Measurements from ENCODE around the gene DENND2C. TPM values are rescaled to one million over a fixed set of nuclear protein-coding genes. Genes with fewer than 3 reads are reported as not detected.

DENND2C gene
- total and polyA plus RNA-seq, 4 donors, result 1.3 to 5.6 (median 3.4) TPM

DNA sequence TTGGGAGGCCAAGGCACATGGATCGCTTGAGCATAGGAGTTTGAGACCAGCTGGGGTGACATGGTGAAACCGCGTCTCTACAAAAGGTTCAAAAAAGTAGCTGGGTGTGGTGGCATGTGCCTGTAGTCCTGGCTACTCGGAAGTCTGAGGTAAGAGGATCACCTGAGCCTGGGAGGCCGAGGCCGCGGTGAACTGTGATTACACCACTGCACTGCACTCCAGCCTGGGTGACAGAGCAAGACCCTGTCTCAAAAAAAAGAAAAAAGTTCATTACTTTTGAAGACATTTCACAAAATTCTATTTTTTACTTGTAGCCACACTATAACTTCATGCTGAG, 2.1 kb upstream of the DENND2C start:
- Histone ChIP-seq H3K36me3 (ENCODE audit: control insufficient read depth in 4 of 4, insufficient read depth in 3 of 4, low read depth in 1 of 4, low read length in 3 of 4) (no peaks in the 10 kb centered on the region), H3K4me1 (ENCODE audit: control insufficient read depth in 4 of 4, insufficient read depth in 4 of 4, low read length in 3 of 4) (peaks cover 1 to 11% (median 9%) of the 10 kb centered on the region in 4 donors), H3K27ac (ENCODE audit: low read depth in 1 of 2, low read length in 2 of 2) (no peak overlapping the region), H3K9ac (ENCODE audit: low read depth in 1 of 2, low read length in 2 of 2) (no peak overlapping the region), H3K9me3 (ENCODE audit: control insufficient read depth in 4 of 4, low read length in 3 of 4) (no peaks in the 10 kb centered on the region), H3K4me3 (ENCODE audit: low read depth in 1 of 3, low read length in 3 of 3) (no peak overlapping the region), H3K27me3 (ENCODE audit: control insufficient read depth in 4 of 4, insufficient read depth in 4 of 4, low read length in 3 of 4) (no peaks in the 10 kb centered on the region)
- 86% methylated on average over 7 of the region's 7 CpGs for WGBS
- TF ChIP-seq, protein P1, sequence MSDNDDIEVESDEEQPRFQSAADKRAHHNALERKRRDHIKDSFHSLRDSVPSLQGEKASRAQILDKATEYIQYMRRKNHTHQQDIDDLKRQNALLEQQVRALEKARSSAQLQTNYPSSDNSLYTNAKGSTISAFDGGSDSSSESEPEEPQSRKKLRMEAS (IDR thresholded peaks at IDR 0.05), result no peak
- TF ChIP-seq, protein P2, sequence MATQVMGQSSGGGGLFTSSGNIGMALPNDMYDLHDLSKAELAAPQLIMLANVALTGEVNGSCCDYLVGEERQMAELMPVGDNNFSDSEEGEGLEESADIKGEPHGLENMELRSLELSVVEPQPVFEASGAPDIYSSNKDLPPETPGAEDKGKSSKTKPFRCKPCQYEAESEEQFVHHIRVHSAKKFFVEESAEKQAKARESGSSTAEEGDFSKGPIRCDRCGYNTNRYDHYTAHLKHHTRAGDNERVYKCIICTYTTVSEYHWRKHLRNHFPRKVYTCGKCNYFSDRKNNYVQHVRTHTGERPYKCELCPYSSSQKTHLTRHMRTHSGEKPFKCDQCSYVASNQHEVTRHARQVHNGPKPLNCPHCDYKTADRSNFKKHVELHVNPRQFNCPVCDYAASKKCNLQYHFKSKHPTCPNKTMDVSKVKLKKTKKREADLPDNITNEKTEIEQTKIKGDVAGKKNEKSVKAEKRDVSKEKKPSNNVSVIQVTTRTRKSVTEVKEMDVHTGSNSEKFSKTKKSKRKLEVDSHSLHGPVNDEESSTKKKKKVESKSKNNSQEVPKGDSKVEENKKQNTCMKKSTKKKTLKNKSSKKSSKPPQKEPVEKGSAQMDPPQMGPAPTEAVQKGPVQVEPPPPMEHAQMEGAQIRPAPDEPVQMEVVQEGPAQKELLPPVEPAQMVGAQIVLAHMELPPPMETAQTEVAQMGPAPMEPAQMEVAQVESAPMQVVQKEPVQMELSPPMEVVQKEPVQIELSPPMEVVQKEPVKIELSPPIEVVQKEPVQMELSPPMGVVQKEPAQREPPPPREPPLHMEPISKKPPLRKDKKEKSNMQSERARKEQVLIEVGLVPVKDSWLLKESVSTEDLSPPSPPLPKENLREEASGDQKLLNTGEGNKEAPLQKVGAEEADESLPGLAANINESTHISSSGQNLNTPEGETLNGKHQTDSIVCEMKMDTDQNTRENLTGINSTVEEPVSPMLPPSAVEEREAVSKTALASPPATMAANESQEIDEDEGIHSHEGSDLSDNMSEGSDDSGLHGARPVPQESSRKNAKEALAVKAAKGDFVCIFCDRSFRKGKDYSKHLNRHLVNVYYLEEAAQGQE (IDR thresholded peaks at IDR 0.05), result no peak
- TF ChIP-seq, protein P3, sequence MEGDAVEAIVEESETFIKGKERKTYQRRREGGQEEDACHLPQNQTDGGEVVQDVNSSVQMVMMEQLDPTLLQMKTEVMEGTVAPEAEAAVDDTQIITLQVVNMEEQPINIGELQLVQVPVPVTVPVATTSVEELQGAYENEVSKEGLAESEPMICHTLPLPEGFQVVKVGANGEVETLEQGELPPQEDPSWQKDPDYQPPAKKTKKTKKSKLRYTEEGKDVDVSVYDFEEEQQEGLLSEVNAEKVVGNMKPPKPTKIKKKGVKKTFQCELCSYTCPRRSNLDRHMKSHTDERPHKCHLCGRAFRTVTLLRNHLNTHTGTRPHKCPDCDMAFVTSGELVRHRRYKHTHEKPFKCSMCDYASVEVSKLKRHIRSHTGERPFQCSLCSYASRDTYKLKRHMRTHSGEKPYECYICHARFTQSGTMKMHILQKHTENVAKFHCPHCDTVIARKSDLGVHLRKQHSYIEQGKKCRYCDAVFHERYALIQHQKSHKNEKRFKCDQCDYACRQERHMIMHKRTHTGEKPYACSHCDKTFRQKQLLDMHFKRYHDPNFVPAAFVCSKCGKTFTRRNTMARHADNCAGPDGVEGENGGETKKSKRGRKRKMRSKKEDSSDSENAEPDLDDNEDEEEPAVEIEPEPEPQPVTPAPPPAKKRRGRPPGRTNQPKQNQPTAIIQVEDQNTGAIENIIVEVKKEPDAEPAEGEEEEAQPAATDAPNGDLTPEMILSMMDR (IDR thresholded peaks at IDR 0.05; ENCODE audit: low read depth, low read length, missing input control), result no peak
- TF ChIP-seq TAF1 (conservative IDR thresholded peaks at IDR 0.05) (no peak), GABPA (IDR thresholded peaks at IDR 0.05 in 1 of 2, conservative IDR thresholded peaks at IDR 0.05 in 1 of 2) (no peak), HNF4G (IDR thresholded peaks at IDR 0.05) (no peak), YY1 (IDR thresholded peaks at IDR 0.05) (no peak), SP1 (IDR thresholded peaks at IDR 0.05) (no peak), HNF4A (conservative IDR thresholded peaks at IDR 0.05) (no peak), FOXA2 (IDR thresholded peaks at IDR 0.05) (no peak), FOXA1 (IDR thresholded peaks at IDR 0.05) (no peak), NR2F2 (IDR thresholded peaks at IDR 0.05) (no peak)
- TF ChIP-seq, protein P4, sequence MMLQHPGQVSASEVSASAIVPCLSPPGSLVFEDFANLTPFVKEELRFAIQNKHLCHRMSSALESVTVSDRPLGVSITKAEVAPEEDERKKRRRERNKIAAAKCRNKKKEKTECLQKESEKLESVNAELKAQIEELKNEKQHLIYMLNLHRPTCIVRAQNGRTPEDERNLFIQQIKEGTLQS (IDR thresholded peaks at IDR 0.05), result no peak
- TF ChIP-seq, protein P5, sequence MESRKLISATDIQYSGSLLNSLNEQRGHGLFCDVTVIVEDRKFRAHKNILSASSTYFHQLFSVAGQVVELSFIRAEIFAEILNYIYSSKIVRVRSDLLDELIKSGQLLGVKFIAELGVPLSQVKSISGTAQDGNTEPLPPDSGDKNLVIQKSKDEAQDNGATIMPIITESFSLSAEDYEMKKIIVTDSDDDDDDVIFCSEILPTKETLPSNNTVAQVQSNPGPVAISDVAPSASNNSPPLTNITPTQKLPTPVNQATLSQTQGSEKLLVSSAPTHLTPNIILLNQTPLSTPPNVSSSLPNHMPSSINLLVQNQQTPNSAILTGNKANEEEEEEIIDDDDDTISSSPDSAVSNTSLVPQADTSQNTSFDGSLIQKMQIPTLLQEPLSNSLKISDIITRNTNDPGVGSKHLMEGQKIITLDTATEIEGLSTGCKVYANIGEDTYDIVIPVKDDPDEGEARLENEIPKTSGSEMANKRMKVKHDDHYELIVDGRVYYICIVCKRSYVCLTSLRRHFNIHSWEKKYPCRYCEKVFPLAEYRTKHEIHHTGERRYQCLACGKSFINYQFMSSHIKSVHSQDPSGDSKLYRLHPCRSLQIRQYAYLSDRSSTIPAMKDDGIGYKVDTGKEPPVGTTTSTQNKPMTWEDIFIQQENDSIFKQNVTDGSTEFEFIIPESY (IDR thresholded peaks at IDR 0.05), result no peak
- DNase-seq (ENCODE audit: low spot score), result no peak

Measured in liver (tissue), 9 donors.